ENCODE results near the gene ZMIZ2.

- no peak for TF ChIP-seq CTCF (conservative IDR thresholded peaks at IDR 0.05; ENCODE audit: low read depth in 2 of 2)
- TF ChIP-seq, protein P1, sequence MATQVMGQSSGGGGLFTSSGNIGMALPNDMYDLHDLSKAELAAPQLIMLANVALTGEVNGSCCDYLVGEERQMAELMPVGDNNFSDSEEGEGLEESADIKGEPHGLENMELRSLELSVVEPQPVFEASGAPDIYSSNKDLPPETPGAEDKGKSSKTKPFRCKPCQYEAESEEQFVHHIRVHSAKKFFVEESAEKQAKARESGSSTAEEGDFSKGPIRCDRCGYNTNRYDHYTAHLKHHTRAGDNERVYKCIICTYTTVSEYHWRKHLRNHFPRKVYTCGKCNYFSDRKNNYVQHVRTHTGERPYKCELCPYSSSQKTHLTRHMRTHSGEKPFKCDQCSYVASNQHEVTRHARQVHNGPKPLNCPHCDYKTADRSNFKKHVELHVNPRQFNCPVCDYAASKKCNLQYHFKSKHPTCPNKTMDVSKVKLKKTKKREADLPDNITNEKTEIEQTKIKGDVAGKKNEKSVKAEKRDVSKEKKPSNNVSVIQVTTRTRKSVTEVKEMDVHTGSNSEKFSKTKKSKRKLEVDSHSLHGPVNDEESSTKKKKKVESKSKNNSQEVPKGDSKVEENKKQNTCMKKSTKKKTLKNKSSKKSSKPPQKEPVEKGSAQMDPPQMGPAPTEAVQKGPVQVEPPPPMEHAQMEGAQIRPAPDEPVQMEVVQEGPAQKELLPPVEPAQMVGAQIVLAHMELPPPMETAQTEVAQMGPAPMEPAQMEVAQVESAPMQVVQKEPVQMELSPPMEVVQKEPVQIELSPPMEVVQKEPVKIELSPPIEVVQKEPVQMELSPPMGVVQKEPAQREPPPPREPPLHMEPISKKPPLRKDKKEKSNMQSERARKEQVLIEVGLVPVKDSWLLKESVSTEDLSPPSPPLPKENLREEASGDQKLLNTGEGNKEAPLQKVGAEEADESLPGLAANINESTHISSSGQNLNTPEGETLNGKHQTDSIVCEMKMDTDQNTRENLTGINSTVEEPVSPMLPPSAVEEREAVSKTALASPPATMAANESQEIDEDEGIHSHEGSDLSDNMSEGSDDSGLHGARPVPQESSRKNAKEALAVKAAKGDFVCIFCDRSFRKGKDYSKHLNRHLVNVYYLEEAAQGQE (IDR thresholded peaks at IDR 0.05; ENCODE audit: unreplicated experiment) = no peak
- TF ChIP-seq EZH2 (IDR thresholded peaks at IDR 0.05; ENCODE audit: low read depth, unreplicated experiment) = no peak
- TF ChIP-seq CREB1 (CRISPR knock-in tag; IDR thresholded peaks at IDR 0.05; ENCODE audit: low read depth) = no peak
- TF ChIP-seq POLR2AphosphoS5 (IDR thresholded peaks at IDR 0.05; ENCODE audit: low read depth) = no peak
- no peak for TF ChIP-seq ZNF114 (CRISPR knock-in tag; IDR thresholded peaks at IDR 0.05)
- TF ChIP-seq JUNB (IDR thresholded peaks at IDR 0.05; ENCODE audit: unreplicated experiment) = no peak
- TF ChIP-seq NANOG (IDR thresholded peaks at IDR 0.05; ENCODE audit: borderline replicate concordance) = no peak
- no peak for TF ChIP-seq EZH2phosphoT487 (IDR thresholded peaks at IDR 0.05; ENCODE audit: unreplicated experiment)
Measured at GRCh38 chr7:44736896-44737295, 11.8 kb upstream of the ZMIZ2 start.

All from GM23338 (cell line).